Measurements from ENCODE around the gene OR10D3. TPM values are rescaled to one million over a fixed set of nuclear protein-coding genes. Genes with fewer than 3 reads are reported as not detected.
A peak's percentile ranks its signal among the peaks of the same experiment; 100 is the strongest.

OR10D3 gene
- total RNA-seq, 1 experiment from 2014 or later: not detected

GRCh38 chr11:124179310-124179709 lies 3.8 kb upstream of the OR10D3 start:
- H3K9me2 ChIP-seq (replicated peaks; ENCODE audit: insufficient read depth, low read length): no peaks in the 10 kb centered on the region
- no peaks in the 10 kb centered on the region for H3K79me2 ChIP-seq (ENCODE audit: low read length)
- no peaks in the 10 kb centered on the region for H3K36me3 ChIP-seq (ENCODE audit: insufficient read depth, low read length)
- H3K27me3 ChIP-seq (ENCODE audit: low read length): no peaks in the 10 kb centered on the region
- no peak overlapping the region for H3K4me2 ChIP-seq (ENCODE audit: low read depth, low read length, poor library complexity, severe bottlenecking)
- no peak overlapping the region for H2AFZ ChIP-seq (ENCODE audit: low read length)
- H3K4me3 ChIP-seq (ENCODE audit: low read length): no peak overlapping the region
- no peaks in the 10 kb centered on the region for H3K9me3 ChIP-seq (ENCODE audit: low read length)
- DNase-seq: no peak
- no peaks in the 10 kb centered on the region for H3K4me1 ChIP-seq (ENCODE audit: low read length)
- H3K9ac ChIP-seq (ENCODE audit: low read length): no peak overlapping the region
- H3K27ac ChIP-seq (ENCODE audit: low read length): no peak overlapping the region
- H4K20me1 ChIP-seq (ENCODE audit: insufficient read depth, low read depth, low read length): no peaks in the 10 kb centered on the region

GRCh38 chr11:124190298-124191139 lies 7.4 kb downstream of the OR10D3 start:
- Histone ChIP-seq H3K4me2 (ENCODE audit: low read depth, low read length, poor library complexity, severe bottlenecking) (no peak overlapping the region), H3K9me3 (ENCODE audit: low read length) (no peaks in the 10 kb centered on the region), H3K9me2 (replicated peaks; ENCODE audit: insufficient read depth, low read length) (no peaks in the 10 kb centered on the region), H3K27ac (ENCODE audit: low read length) (no peak overlapping the region), H2AFZ (ENCODE audit: low read length) (no peak overlapping the region), H3K9ac (ENCODE audit: low read length) (no peak overlapping the region), H4K20me1 (ENCODE audit: insufficient read depth, low read depth, low read length) (no peaks in the 10 kb centered on the region), H3K36me3 (ENCODE audit: insufficient read depth, low read length) (no peaks in the 10 kb centered on the region), H3K4me3 (ENCODE audit: low read length) (no peak overlapping the region), H3K79me2 (ENCODE audit: low read length) (no peaks in the 10 kb centered on the region), H3K4me1 (ENCODE audit: low read length) (no peaks in the 10 kb centered on the region), H3K27me3 (ENCODE audit: low read length) (no peaks in the 10 kb centered on the region)
- no peak for DNase-seq

GRCh38 chr11:124193221-124194010 lies 10.3 kb downstream of the OR10D3 start:
- no peak for DNase-seq
- H3K79me2 ChIP-seq (ENCODE audit: low read length): no peaks in the 10 kb centered on the region
- H3K4me2 ChIP-seq (ENCODE audit: low read depth, low read length, poor library complexity, severe bottlenecking): no peak overlapping the region
- no peak overlapping the region for H2AFZ ChIP-seq (ENCODE audit: low read length)
- H4K20me1 ChIP-seq (ENCODE audit: insufficient read depth, low read depth, low read length): no peaks in the 10 kb centered on the region
- no peaks in the 10 kb centered on the region for H3K9me2 ChIP-seq (replicated peaks; ENCODE audit: insufficient read depth, low read length)
- no peaks in the 10 kb centered on the region for H3K9me3 ChIP-seq (ENCODE audit: low read length)
- no peak overlapping the region for H3K27ac ChIP-seq (ENCODE audit: low read length)
- H3K27me3 ChIP-seq (ENCODE audit: low read length): no peaks in the 10 kb centered on the region
- no peaks in the 10 kb centered on the region for H3K36me3 ChIP-seq (ENCODE audit: insufficient read depth, low read length)
- H3K4me1 ChIP-seq (ENCODE audit: low read length): no peaks in the 10 kb centered on the region
- no peak overlapping the region for H3K9ac ChIP-seq (ENCODE audit: low read length)
- H3K4me3 ChIP-seq (ENCODE audit: low read length): no peak overlapping the region

- Histone ChIP-seq H3K36me3 (ENCODE audit: insufficient read depth, low read length) (no peaks in the 10 kb centered on the region), H3K79me2 (ENCODE audit: low read length) (no peaks in the 10 kb centered on the region), H4K20me1 (ENCODE audit: insufficient read depth, low read depth, low read length) (no peaks in the 10 kb centered on the region), H3K4me2 (ENCODE audit: low read depth, low read length, poor library complexity, severe bottlenecking) (no peak overlapping the region), H3K9me2 (replicated peaks; ENCODE audit: insufficient read depth, low read length) (no peaks in the 10 kb centered on the region), H3K27ac (ENCODE audit: low read length) (no peak overlapping the region), H3K9ac (ENCODE audit: low read length) (no peak overlapping the region), H3K27me3 (ENCODE audit: low read length) (no peaks in the 10 kb centered on the region), H3K4me3 (ENCODE audit: low read length) (no peak overlapping the region), H3K9me3 (ENCODE audit: low read length) (no peaks in the 10 kb centered on the region), H2AFZ (ENCODE audit: low read length) (no peak overlapping the region), H3K4me1 (ENCODE audit: low read length) (no peaks in the 10 kb centered on the region)
- no peak for DNase-seq
Observed at GRCh38 chr11:124194293-124195188, 11.4 kb downstream of the OR10D3 start.

GRCh38 chr11:124195189-124195734 lies 12.1 kb downstream of the OR10D3 start:
- DNase-seq: peak; percentile 66
- H3K36me3 ChIP-seq (ENCODE audit: insufficient read depth, low read length): no peaks in the 10 kb centered on the region
- H3K9ac ChIP-seq (ENCODE audit: low read length): no peak overlapping the region
- no peaks in the 10 kb centered on the region for H4K20me1 ChIP-seq (ENCODE audit: insufficient read depth, low read depth, low read length)
- H3K4me3 ChIP-seq (ENCODE audit: low read length): no peak overlapping the region
- no peaks in the 10 kb centered on the region for H3K9me2 ChIP-seq (replicated peaks; ENCODE audit: insufficient read depth, low read length)
- H3K79me2 ChIP-seq (ENCODE audit: low read length): no peaks in the 10 kb centered on the region
- no peaks in the 10 kb centered on the region for H3K4me1 ChIP-seq (ENCODE audit: low read length)
- no peaks in the 10 kb centered on the region for H3K9me3 ChIP-seq (ENCODE audit: low read length)
- no peak overlapping the region for H3K27ac ChIP-seq (ENCODE audit: low read length)
- no peak overlapping the region for H2AFZ ChIP-seq (ENCODE audit: low read length)
- H3K27me3 ChIP-seq (ENCODE audit: low read length): no peaks in the 10 kb centered on the region
- no peak overlapping the region for H3K4me2 ChIP-seq (ENCODE audit: low read depth, low read length, poor library complexity, severe bottlenecking)

GRCh38 chr11:124197999-124198398 lies 14.9 kb downstream of the OR10D3 start:
- no peak overlapping the region for H3K9ac ChIP-seq (ENCODE audit: low read length)

GRCh38 chr11:124198897-124199296 lies 15.8 kb downstream of the OR10D3 start:
- Histone ChIP-seq H4K20me1 (ENCODE audit: insufficient read depth, low read depth, low read length) (no peaks in the 10 kb centered on the region), H3K9me3 (ENCODE audit: low read length) (no peaks in the 10 kb centered on the region), H3K4me1 (ENCODE audit: low read length) (no peaks in the 10 kb centered on the region), H3K36me3 (ENCODE audit: insufficient read depth, low read length) (no peaks in the 10 kb centered on the region), H3K4me2 (ENCODE audit: low read depth, low read length, poor library complexity, severe bottlenecking) (no peak overlapping the region), H3K27me3 (ENCODE audit: low read length) (no peaks in the 10 kb centered on the region), H3K4me3 (ENCODE audit: low read length) (no peak overlapping the region), H2AFZ (ENCODE audit: low read length) (no peak overlapping the region), H3K9ac (ENCODE audit: low read length) (no peak overlapping the region), H3K27ac (ENCODE audit: low read length) (no peak overlapping the region), H3K9me2 (replicated peaks; ENCODE audit: insufficient read depth, low read length) (no peaks in the 10 kb centered on the region), H3K79me2 (ENCODE audit: low read length) (no peaks in the 10 kb centered on the region)
- DNase-seq: no peak

More at GRCh38 chr11:124197999-124198398, 14.9 kb downstream of the OR10D3 start:
- Histone ChIP-seq H3K79me2 (ENCODE audit: low read length) (no peaks in the 10 kb centered on the region), H3K27me3 (ENCODE audit: low read length) (no peaks in the 10 kb centered on the region), H3K36me3 (ENCODE audit: insufficient read depth, low read length) (no peaks in the 10 kb centered on the region), H3K9me3 (ENCODE audit: low read length) (no peaks in the 10 kb centered on the region), H3K9me2 (replicated peaks; ENCODE audit: insufficient read depth, low read length) (no peaks in the 10 kb centered on the region), H3K4me2 (ENCODE audit: low read depth, low read length, poor library complexity, severe bottlenecking) (no peak overlapping the region), H4K20me1 (ENCODE audit: insufficient read depth, low read depth, low read length) (no peaks in the 10 kb centered on the region), H2AFZ (ENCODE audit: low read length) (no peak overlapping the region), H3K4me1 (ENCODE audit: low read length) (no peaks in the 10 kb centered on the region), H3K4me3 (ENCODE audit: low read length) (no peak overlapping the region), H3K27ac (ENCODE audit: low read length) (no peak overlapping the region)
- no peak for DNase-seq

All from Karpas-422 (cell line).